HFFc6 (cell line): ENCODE data around the gene GRID1. TPM values are rescaled to one million over a fixed set of nuclear protein-coding genes. Genes with fewer than 3 reads are reported as not detected.

ENCODE experiments used
- DNase-seq: peaks from one replicate; pipeline ENCODE4 v3.0.0-alpha.2; 2018
- H3K27ac Mint-ChIP-seq: 2 replicates; pipeline ENCODE4 v1.8.0; 2020; ENCODE audit warnings: mild to moderate bottlenecking, mixed read lengths
- H3K27me3 Mint-ChIP-seq: 2 replicates; pipeline ENCODE4 v1.8.0; 2021; ENCODE audit warnings: mild to moderate bottlenecking, moderate library complexity, mixed read lengths; ENCODE audit not compliant: insufficient read depth
- H3K36me3 Mint-ChIP-seq: 2 replicates; pipeline ENCODE4 v1.8.0; 2021; ENCODE audit warnings: low read depth, mixed read lengths
- H3K4me1 Mint-ChIP-seq: 2 replicates; pipeline ENCODE4 v1.8.0; 2020; ENCODE audit warnings: low read depth, mixed read lengths
- H3K4me3 Mint-ChIP-seq: 2 replicates; pipeline ENCODE4 v1.8.0; 2020; ENCODE audit warnings: mild to moderate bottlenecking, moderate library complexity, mixed read lengths
- H3K9me3 Mint-ChIP-seq: 2 replicates; pipeline ENCODE4 v1.8.0; 2020; ENCODE audit warnings: mild to moderate bottlenecking, mixed read lengths
- total RNA-seq, 6 experiments: library from RNA; stranded (reverse); fragmentation: NEBNext Ultra II Directional; extraction: Animal tissue kit (Norgen Biotek cat#: 25700); gene quantifications; 2 replicates in 1 of 6; 3 replicates in 5 of 6; pipeline ENCODE4 v1.2.3, GENCODE V29; 2021
- TF ChIP-seq, protein P1 (sequence below): fragments of 200-600 bp; sonication (generic); IDR thresholded peaks from 2 replicates; pipeline ENCODE4 v1.5.0; 2021; ENCODE audit warnings: antibody characterized with exemption, mild to moderate bottlenecking

GRID1 gene
- total RNA-seq, 6 experiments from 2014 or later: not detected

DNA sequence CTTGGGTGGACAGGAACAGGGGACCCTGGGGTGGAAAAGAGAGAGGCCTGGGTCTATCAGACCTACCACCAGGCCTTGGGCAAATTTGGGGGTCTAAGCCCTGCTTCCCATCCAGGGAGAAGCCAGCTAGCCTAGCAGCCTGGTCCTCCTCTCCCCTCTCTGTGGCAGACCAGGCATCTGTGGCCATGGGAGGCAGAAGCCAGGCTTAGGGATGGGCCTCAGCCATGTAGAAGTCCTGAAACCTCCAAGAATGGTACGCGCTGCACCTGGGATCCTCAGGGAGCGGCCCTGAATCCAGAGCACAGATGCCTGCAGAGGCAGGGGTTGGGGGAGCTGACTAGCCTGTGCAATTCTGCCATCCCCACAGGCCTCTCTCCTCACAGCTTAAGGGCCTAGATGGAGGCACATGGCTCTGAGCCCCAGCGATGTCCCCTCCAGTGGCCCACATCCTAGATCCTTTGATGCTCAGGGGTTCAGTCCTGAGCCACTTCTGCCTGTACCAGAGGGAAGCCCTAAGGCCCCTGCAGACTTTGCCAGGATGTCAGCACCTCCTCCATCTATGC lies 21.2 kb downstream of the GRID1 start:
- no peak overlapping the region for H3K4me3 Mint-ChIP-seq
- H3K27me3 Mint-ChIP-seq: peaks cover 20% of the 10 kb centered on the region
- H3K9me3 Mint-ChIP-seq: no peaks in the 10 kb centered on the region
- TF ChIP-seq, protein P1, sequence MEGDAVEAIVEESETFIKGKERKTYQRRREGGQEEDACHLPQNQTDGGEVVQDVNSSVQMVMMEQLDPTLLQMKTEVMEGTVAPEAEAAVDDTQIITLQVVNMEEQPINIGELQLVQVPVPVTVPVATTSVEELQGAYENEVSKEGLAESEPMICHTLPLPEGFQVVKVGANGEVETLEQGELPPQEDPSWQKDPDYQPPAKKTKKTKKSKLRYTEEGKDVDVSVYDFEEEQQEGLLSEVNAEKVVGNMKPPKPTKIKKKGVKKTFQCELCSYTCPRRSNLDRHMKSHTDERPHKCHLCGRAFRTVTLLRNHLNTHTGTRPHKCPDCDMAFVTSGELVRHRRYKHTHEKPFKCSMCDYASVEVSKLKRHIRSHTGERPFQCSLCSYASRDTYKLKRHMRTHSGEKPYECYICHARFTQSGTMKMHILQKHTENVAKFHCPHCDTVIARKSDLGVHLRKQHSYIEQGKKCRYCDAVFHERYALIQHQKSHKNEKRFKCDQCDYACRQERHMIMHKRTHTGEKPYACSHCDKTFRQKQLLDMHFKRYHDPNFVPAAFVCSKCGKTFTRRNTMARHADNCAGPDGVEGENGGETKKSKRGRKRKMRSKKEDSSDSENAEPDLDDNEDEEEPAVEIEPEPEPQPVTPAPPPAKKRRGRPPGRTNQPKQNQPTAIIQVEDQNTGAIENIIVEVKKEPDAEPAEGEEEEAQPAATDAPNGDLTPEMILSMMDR: no peak
- no peaks in the 10 kb centered on the region for H3K36me3 Mint-ChIP-seq
- no peak overlapping the region for H3K27ac Mint-ChIP-seq
- DNase-seq: no peak
- peaks cover 27% of the 10 kb centered on the region for H3K4me1 Mint-ChIP-seq

DNA sequence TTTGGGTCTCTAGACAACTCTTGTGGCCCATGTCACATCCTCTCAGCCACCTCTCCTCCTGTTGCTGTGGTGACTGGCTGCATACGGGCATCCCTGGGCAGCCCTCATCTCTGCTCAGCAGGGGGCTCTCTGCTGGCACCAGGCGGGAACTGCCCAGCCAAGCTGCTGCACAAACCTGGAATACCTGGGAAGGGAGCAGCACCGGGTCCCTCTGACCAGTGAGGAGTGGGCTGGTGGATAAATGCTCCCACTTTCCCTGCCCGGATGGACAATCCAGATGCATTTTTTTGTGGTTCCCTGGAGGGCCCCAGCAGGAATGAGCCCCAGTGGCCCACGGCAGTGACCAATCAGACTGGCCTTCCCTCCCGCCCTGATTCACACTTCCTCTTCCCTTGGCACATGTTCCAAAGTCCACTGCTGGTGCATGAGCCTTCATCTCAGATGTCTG lies 21.9 kb downstream of the GRID1 start:
- no peak overlapping the region for H3K4me3 Mint-ChIP-seq
- no peaks in the 10 kb centered on the region for H3K9me3 Mint-ChIP-seq
- peaks cover 27% of the 10 kb centered on the region for H3K4me1 Mint-ChIP-seq
- no peak for DNase-seq
- no peaks in the 10 kb centered on the region for H3K36me3 Mint-ChIP-seq
- TF ChIP-seq, protein P1: no peak; the same call in 1 of the 2 replicates
- H3K27me3 Mint-ChIP-seq: peaks cover 19% of the 10 kb centered on the region
- no peak overlapping the region for H3K27ac Mint-ChIP-seq

DNA sequence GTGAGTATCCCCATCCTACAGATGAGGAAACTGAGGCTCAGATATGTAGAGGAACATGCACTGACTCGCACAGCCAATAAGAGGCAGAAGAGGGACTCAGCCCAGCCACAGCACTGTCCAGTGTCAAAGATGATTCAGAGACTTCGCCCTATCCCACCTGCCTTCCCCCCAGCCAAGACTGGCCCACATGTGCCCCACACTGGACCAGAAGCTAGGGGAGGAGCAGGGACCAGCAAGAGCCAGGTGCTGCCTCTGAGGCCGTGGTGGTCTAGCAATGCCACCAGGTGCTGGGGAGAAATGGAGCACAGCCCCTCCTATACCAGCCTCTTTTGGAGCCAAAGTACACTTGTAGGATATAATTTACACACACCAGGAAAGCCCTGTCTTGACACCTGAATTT lies 22.3 kb downstream of the GRID1 start:
- Mint-ChIP-seq H3K36me3 (no peaks in the 10 kb centered on the region), H3K4me1 (peaks cover 27% of the 10 kb centered on the region), H3K4me3 (no peak overlapping the region), H3K9me3 (no peaks in the 10 kb centered on the region), H3K27ac (no peak overlapping the region), H3K27me3 (peaks cover 23% of the 10 kb centered on the region)
- DNase-seq: no peak
- TF ChIP-seq, protein P1: no peak

DNA sequence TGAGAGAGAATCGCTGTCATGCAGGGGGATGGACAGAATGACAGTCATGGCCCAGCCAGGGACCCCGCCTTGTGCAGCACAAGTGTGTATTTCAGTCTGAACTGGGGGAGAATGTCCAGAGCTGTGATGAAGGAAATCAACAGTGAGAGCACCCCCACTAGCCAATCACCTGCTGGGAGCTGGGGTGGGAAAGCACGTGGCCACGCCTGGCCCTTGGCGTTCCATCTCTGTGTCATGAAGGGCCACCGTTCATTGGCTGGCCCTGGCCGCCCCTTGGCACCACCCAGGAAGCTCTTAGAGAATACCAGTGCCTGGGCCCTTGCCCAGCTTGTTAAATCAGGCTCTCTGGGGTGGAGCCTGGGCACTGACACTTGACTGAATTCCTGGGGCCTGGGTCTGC lies 22.8 kb downstream of the GRID1 start:
- TF ChIP-seq, protein P1: no peak
- no peak overlapping the region for H3K27ac Mint-ChIP-seq
- no peak overlapping the region for H3K4me3 Mint-ChIP-seq
- H3K9me3 Mint-ChIP-seq: no peaks in the 10 kb centered on the region
- peaks cover 27% of the 10 kb centered on the region for H3K4me1 Mint-ChIP-seq
- peaks cover 23% of the 10 kb centered on the region for H3K27me3 Mint-ChIP-seq
- DNase-seq: no peak
- H3K36me3 Mint-ChIP-seq: no peaks in the 10 kb centered on the region

DNA sequence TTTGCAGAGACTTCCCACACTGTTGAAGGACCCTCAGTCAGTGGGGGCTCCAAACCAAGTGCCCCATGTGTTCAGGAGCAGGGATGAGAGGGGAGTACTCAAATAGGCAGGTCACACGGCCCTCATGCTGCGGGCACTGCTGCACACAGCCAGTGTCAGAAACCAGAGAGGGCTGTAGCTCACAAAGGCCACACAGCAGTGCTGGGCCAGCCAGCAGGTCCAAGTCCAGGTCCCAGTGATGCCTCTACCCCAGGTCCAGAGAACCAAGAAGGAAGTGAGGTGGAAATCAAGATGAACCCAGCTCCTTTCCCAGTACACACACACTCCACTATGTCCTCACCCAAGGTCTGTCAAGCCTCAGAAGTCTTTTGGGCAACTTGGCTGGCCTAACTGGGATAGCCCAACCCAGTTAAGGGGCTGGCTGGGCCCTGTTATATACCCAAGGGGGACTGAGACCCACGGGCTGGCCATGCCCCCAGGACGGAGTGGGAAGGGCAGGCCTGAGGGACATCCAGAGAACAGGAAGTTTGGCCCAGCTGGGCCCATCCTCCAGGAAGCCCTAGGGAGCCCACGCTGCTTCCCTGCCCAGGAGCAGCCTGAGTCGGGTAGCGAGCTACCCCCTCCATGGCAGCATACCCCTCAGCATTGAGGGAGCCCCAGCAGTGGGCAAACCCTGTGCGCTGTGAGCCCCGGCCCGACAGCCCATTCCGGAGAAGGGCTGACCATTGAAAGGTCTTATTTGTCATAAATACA lies 24.3 kb downstream of the GRID1 start:
- Mint-ChIP-seq H3K36me3 (no peaks in the 10 kb centered on the region), H3K27me3 (peaks cover 19% of the 10 kb centered on the region), H3K4me3 (no peak overlapping the region), H3K4me1 (peaks cover 23% of the 10 kb centered on the region), H3K9me3 (no peaks in the 10 kb centered on the region), H3K27ac (no peak overlapping the region)
- DNase-seq: no peak
- TF ChIP-seq, protein P1: no peak
